ENCODE measurements around the gene LCN15. TPM values are rescaled to one million over a fixed set of nuclear protein-coding genes. Genes with fewer than 3 reads are reported as not detected.
A peak's percentile ranks its signal among the peaks of the same experiment; 100 is the strongest.

The LCN15 gene
- total RNA-seq, 1 donor from 2014 or later, result 0.46 TPM

DNA sequence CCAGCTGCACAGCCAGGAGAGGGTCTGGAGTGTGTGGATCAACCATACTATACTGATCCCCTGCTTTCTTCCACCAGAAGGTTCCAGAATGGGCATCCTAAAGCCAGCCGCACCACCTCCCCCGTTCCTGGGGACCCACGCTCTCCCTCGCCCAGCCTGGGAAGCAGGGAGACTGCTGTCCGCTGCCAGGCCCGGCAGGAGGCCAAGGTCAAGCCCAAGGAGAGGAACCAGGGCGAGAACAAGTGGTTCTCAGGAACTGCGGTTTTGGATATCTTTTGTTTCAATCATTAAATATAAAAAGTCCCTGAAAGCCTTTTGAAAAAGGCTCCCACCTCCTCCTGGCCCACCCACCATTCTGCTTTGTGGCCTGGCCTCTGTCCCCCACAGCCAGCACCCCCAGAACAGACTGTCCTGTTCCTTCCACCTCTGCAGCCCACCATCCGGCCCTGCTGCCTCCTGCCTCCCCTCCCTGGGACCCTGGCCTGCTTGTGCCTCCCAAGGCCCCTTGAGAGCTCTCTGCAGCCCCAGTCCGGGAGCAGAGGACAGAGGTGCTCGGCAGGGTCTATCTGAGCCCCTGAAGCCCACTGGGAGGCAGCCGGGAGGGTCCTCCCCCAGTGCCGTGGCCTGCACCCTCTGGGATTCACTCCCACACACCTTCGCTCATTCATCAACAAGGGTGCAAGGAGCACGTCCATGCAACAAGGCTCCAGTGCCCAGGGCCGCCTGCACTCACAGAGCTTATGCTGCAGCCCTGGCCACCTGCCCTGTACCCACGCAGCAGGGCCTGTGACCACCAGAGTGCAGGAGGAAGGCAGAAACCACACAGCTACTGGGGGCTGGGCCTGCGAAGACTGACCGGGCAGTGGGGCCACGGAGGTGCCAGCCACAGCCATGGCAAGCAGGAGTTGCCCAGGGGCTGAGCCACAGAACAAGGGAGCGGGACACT lies 15.4 kb downstream of the LCN15 start:
- ATAC-seq (peak; percentile 51), DNase-seq (ENCODE audit: missing footprints) (no peak)
- intact Hi-C loops (cut with DNase I), result no loop called here

DNA sequence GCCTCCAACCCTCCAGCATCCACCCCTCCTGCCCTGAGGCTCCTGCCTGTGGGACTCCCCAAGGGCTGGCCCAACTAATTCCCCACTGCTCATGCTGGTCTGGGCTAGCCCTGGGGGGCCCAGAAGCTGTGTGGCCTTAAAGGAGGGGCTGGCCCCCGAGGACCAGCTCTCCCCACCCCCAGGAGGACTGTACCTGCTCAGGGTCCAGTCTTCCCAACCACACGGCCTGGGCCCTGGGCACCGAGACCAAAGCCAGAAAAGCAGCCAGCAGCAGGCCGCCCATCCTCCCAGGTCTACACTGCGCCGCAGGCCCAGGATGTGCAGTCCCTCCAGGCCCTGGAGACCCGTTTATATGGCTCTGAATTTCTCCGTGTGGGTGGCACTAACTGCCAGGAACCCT lies 16.1 kb downstream of the LCN15 start, which contains the start of gene LCN6:
LCN6 (minus strand) TSS at position 325 of the 400 bp plus-strand sequence; CDS start at position 283, 42 bp downstream.
- DNase-seq (ENCODE audit: missing footprints), result no peak
- intact Hi-C loops (cut with DNase I), result no loop called here
- peak; percentile 12 for ATAC-seq

DNA sequence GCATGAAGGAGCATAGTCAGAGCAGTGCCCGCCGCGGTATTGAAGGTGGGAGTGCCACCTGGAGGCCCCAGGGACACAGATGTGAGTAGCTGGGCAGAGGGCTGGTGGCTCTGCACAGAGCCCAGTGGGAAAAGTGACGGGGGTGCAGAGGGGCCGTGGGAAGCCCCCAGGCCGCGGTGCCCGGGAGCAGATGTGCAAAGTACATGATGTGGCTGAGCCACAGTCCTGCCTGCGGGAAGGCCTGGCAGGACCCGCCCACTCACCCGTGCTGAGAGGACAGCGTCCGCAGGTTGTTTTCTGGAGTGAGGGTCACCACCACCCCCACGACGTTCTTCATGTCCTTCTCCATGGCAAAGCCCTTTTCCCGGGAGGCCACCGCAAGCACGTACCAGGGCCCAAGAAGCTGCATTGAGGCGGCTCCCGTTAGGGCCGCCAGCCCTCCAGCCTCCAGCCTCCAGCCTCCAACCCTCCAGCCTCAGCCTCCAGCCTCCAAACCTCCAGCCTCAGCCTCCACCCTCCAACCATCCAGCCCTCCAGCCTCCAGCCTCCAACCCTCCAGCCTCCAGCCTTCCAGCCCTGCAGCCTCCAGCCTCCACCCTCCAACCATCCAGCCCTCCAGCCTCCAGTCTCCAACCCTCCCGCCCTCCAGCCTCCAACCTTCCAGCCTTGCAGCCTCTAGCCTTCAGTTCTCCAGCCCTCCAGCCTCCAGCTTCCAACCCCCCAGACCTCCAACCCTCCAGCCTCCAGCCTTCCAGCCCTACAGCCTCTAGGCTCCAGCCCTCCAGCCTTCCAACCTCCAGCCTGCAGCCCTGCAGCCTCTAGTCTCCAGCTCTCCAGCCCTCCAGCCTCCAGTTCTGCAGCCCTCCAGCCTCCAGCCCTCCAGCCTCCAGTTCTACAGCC lies 16.9 kb downstream of the LCN15 start:
- intact Hi-C loops (cut with DNase I), result no loop called here
- ATAC-seq (no peak), DNase-seq (ENCODE audit: missing footprints) (peak; percentile 47)

DNA sequence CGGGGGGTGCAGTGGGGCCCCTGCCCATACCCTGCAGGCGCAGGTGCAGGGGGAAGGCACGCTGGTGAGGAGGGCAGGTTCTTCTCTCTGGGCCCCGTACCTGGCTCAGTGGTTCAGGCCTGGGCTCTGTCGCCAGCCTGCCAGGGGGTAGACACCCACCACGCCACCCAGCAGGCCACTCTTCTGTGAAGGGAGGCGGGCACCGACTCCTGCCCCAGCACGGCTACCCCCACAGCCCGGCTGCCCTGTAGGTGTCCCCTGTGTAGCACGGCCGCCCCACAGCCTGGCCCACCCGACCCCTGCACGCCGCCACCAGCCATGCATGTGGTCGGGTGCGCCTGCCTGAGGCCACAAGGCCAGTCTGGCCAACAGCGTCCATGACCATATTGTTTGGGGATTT lies 17.7 kb downstream of the LCN15 start:
- intact Hi-C loops (cut with DNase I), result no loop called here
- DNase-seq (ENCODE audit: missing footprints), result peak; percentile 45
- ATAC-seq, result no peak

DNA sequence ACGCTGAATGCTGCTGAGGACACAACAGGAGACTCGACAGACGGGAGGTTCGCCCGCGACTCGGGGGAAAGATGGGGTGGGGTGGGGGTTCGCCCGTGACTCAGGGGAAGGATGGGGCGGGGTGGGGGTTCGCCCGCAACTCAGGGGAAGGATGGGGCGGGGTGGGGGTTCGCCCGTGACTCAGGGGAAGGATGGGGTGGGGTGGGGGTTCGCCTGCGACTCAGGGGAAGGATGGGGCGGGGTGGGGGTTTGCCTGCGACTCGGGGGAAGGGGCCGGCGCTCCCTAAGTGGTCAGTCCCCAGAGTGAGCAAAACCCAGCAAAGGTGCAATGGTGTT lies 18.2 kb downstream of the LCN15 start:
- ATAC-seq (no peak), DNase-seq (ENCODE audit: missing footprints) (no peak)
- intact Hi-C loops (cut with DNase I), result no loop called here

DNA sequence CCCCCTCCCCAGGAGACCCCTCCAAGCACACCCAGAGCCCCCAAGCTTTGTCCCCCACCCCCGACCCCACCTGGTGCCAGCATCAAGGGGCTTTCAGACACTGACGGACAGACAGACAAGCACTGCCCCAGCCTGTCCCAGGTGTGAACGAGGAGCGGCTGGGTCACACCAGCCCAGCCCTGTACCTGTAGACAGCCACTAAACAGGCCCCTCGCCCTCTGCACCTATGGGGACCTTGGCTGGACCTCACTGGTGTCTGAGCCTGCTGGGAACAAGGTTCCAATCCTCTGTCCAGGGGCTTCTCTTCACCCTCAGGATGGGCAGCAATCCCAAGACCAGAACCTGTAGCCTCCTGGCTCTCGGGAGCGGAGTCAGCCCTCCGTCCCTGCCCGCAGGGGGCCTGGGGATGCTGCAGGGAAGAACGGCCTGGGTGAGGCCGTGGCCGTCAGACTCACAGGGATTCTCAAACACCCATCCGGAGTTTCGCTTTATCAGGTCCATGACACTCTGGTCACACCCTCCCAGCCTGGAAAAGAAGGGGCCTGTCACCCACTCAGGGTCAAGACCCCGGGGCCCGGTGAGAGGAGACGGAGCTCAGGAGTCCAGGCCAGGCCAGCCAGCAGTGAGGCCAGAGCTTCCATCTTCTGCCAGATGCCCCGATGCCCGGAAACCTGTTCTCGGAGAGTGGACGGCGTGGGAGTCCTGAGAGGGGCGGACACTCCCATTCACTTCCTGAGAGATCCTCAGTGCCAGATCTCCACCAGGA lies 18.7 kb downstream of the LCN15 start:
- no peak for ATAC-seq
- peak; percentile 66 for DNase-seq (ENCODE audit: missing footprints)
- intact Hi-C loops (cut with DNase I), result no loop called here

DNA sequence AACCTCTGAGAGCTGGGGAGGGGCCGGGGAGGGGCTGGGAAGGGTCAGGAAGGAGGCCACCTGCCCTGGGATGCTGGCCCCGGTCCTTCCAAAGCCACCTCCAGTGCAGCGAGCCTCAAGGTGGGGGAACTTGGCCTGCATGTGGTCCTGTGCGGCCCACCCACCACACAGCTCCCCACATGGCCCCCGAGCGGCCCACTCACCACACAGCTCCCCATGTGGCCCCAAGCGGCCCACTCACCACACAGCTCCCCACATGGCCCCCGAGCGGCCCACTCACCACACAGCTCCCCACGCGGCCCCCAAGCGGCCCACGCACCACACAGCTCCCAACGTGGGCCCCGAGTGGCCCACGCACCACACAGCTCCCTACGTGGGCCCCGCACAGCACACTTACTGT lies 19.5 kb downstream of the LCN15 start:
- ATAC-seq (no peak), DNase-seq (ENCODE audit: missing footprints) (no peak)
- intact Hi-C loops (cut with DNase I), result no loop called here

DNA sequence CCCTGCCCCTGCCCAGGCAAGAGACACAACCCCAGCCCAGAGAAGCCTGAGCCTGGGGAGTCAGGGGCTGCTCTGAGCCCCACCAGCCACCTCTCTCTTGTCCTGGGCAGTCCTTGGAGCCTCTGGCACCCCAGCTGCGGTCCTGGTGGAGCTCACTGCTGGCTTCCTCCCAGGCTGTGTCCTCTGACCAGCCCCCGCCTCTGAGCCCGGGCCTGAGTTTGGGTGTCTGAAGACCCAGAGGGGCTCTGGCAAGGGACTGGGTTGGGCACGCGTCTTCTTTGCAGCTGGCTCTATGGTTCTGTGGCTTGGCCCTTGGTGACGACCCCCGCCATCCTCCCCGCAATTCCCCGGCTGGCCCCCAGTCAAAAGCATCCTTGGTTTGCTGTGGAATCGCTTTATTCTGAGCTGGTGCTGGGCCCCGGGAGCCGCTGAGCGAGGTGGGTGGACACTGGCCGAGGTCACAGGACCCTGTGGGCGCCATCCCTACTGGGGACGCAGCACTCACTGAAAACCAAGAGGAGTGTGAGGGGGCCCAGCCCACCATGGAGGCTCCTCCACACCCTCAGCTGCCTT lies 20.6 kb downstream of the LCN15 start:
- no peak for ATAC-seq
- intact Hi-C loops (cut with DNase I), result no loop called here
- DNase-seq (ENCODE audit: missing footprints), result peak; percentile 45

DNA sequence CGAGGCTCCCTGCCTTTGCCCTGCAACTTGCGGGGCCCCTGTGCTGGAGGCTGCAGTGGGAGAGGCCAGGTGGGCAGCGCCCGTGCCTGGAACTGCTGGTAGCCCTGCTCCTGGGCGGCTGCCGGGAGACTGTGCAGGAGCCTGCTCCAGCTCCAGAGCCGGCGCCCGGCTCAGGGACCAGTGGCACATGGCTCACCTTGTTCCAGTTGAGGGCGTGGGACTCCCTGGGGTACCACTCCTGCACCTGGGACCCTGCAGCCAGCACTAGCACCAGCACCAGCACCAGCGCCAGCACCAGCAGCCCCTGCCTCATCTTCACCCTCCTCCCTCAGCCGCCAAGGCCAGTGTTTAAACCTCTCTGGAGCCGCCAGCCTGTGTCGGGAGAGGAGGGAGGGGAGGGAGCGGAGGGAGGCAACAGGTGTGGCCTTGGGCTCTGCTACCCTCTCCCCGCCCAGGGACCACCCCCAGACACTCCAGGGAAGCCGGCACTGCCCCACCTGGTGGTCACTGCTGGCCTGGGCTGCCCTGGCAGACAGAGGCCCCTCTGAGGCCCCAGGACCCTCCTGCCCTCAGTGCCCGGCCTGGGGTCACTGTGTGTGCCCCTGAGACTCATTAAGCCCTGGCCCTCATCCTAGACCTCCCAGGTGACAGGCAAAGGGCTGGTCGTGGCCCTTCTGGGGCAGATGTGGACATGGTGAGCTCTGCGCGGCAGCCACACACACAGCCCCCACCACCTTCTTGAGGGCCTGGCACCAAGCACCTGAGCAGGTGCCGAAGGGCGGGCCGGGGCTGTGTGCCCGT lies 21.5 kb downstream of the LCN15 start, which contains the start of gene LCN10:
LCN10 (minus strand) TSS at position 350 of the 801 bp plus-strand sequence; CDS start at position 313, 37 bp downstream.
- DNase-seq (ENCODE audit: missing footprints) (peak; percentile 66), ATAC-seq (no peak)
- intact Hi-C loops (cut with DNase I), result no loop called here

DNA sequence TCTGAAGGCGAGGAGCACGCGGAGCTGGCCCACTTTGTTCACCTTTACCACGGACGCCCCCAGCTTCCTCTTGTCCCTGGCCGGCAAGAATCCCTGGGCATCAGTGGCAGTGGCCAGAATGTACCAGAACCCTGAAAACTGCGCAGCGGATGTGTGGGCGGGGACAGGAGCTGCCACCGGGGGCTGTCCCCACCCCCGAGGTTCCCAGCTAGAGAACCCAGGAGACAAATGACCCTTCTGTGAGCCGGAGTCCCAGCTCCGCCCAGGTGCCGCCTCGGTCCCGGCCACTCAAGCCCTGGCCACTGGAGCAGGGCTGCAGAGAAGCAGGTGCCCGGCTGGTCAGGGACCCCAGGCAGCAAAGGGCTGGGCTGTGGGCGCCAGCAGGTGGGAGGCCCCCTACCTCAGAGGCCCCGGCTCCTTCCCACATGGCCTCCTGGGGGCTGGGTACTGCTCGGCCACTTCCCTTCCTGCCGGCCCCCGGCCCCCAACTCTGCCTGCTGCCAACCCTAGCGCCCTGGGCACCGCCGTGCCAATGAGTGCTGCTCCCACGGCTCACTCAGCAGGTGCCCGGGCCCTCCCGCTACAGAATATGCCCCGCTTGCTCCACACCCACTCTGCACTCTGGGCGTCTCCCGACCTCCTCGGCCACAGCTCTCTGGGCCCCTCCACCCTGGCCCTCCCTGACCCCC lies 22.3 kb downstream of the LCN15 start:
- ATAC-seq, result no peak
- intact Hi-C loops (cut with DNase I), result no loop called here
- no peak for DNase-seq (ENCODE audit: missing footprints)

DNA sequence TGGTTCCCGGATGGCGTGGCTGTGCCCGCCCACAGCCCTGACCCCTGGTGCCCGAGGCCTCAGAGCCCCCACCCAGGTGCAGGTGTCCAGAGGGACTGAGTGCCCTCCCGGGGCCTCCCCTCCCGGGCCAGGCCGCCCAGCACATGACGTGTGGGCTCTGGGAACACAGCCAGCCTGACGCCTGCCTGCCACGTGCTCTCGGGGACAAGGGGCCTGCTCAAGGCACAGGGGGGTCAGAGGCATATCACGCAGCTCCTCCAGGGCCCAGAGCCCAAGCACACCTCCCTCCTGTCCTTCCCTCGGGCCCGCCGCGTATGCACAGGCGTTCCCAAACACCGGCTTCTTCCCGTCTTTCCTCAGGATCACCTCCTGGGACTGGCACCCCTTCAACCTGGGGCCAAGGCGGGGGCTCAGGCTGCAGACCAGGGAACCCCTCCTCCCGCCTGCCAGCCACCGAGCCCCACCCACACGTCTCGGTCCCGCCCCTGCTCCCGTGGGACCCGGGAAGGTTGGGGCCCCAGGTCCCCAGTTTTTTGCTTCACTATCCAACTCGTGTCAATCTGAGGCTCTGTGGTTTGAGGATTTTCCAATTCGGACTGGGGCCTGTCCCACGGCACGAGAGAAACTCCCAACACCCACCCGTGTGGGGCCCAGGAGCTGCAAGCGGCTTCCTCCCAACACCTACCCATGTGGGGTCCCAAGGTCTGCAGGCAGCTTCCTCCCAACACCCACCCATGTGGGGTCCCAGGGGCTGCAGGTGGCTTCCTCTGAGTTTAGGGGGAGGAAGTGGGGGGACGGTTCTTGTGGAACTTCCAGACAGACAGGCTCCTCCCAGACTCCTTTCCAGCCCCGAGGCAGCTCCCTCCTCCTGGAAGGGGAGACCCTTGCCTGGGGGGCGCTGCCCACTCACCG lies 23.1 kb downstream of the LCN15 start:
- intact Hi-C loops (cut with DNase I), result no loop called here
- peak; percentile 41 for ATAC-seq
- no peak for DNase-seq (ENCODE audit: missing footprints)

DNA sequence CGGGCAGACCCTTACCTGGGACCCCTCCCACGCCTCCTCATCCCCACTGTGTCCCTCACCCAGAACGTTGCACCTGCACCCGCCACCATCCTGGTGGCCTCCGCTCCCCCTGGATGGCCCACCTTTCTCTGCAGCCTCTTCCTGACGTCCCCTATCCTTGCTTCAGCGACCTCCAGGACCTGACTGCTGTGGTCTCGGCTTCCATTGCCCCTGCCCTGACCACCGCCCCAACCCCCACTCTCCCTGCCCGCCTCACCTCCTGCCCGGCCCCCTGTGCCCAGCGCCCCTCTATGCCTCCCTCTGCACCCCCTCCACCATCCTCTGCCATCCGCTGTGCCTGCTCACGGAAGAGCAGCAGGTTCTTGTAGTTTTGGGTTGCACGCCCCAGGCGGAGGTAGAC lies 23.8 kb downstream of the LCN15 start:
- DNase-seq (ENCODE audit: missing footprints), result no peak
- intact Hi-C loops (cut with DNase I), result no loop called here
- ATAC-seq, result peak; percentile 2

DNA sequence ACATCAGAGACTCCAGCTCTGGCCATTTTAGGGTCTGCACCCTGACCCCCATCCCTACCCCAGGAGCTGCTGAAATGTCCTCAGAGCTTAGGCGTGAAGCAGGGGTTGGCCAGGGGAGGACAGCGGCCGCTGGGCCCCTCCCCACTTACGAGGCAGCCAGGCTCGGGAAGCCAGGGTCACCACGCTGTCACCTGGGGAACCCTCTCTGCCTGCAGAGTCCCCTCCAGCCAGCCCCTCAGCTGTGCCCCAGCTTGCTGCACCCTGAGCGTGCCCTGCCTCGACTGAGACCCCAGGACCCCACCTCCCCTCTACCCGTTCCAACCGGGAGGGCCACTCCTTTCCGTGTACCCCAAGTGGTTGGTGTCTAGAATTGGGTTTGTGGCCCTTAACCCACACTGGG lies 24.2 kb downstream of the LCN15 start:
- DNase-seq (ENCODE audit: missing footprints) (no peak), ATAC-seq (no peak)
- intact Hi-C loops (cut with DNase I), result no loop called here

DNA sequence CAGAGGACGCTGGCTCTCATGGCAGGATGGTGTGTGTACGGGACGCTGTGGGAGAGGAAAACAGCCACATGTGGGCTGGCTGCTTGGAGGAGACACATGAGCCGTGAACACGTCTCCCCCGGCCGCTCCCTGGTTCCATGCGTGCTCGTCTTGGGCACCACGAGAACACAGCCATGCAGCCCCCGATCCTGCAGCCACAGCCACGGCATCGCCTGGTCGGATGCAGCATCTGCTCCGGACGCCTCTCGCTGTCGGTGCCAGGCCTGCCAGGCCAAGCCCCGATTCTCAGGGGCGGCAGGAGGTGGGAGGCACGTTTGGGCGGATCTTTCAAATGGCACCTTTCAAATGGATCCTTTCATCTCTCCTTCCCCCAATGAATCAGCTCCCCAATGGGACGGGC lies 24.8 kb downstream of the LCN15 start:
- intact Hi-C loops (cut with DNase I), result no loop called here
- ATAC-seq, result no peak
- DNase-seq (ENCODE audit: missing footprints), result no peak

DNA sequence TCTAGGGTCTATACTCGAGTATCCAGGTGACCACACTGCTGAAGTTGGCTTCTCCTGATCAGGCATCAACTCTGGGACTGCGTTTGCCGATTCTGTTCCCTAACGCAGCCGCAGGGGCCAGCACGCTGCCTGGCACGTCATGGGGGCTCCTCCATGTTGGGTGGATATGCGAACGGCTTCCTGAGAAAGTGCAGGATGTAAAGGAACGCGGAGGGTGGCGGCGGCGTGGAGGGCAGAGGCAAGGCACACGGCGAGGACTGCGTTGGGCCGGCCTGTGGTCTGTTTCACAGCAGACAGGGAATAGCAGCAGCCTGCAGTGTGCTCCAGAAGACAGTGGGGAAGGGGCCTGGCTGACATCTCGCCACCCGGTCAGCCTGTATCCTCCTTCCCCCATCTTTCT lies 25.4 kb downstream of the LCN15 start:
- intact Hi-C loops (cut with DNase I), result no loop called here
- DNase-seq (ENCODE audit: missing footprints), result no peak
- ATAC-seq, result no peak

DNA sequence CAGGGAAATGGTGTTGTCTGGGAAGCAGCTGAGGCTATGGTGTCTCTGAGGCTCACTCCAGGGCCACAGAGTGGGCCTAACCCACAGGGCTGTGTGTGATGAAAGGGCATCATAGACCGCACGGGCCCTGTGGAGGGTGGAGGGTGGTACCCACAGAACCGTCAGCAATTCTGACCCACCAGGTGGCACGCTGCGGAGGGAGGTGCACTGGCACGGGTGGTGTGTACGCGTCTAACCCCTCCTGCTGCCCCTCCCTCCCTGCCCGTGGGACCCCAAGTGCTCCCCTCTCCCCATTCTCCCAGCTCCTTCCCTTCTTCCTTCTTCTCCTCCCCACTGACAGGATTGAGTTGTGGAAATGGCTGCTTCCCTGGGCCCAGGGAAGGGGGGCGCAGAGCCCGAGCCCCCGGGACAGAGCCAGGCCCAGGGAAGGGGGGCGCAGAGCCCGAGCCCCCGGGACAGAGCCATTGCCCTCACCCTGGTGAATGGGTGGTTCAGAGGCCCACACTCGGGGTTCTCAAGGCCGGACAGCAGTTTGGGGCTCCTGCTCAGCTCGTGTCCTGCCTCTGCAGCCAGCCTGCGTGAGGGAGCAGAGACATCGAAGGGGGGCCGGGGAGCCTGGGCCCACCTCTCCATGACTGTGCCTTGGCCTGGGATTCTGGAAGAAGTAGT lies 28.4 kb downstream of the LCN15 start:
- ATAC-seq (no peak), DNase-seq (ENCODE audit: missing footprints) (no peak)
- intact Hi-C loops (cut with DNase I), result no loop called here

Measured in Right ventricle myocardium inferior (tissue), 1 donor.